HepG2 (cell line): ENCODE data around the gene FZD8. TPM values are rescaled to one million over a fixed set of nuclear protein-coding genes. Genes with fewer than 3 reads are reported as not detected.

ENCODE experiments used
- ATAC-seq: fragments of 200-7000 bp; cut with Tn5 transposase; 3 replicates; pipeline ENCODE4 v1.9.1; 2020; ENCODE audit warnings: mild to moderate bottlenecking, moderate library complexity
- BruUV-seq: library from RNA; stranded (reverse); fragments of 400-500 nt; replicated peaks from 2 replicates; lab custom pipeline; 2021; lab: Mats Ljungman, UMichigan
- CTCF ChIA-PET: fragments of 300-600 bp; formaldehyde crosslinking; extraction: SDS; loops from one replicate; lab custom pipeline; 2021; ENCODE audit warnings: low total read pairs, inconsistent platforms, low intra/inter-chr PET ratio; lab: Yijun Ruan, JAX
- POLR2A ChIA-PET: fragments of 350-600 bp; sonication (Branson Sonifier 250); formaldehyde crosslinking; loops from one replicate; lab custom pipeline; 2020; ENCODE audit warnings: antibody characterized with exemption, inconsistent platforms; lab: Yijun Ruan, JAX
- DNase-seq: peaks from one replicate; pipeline ENCODE4 v3.0.0-alpha.2; 2015; ENCODE audit warnings: low spot score
- FAIRE-seq: peaks from 3 replicates; lab custom pipeline; 2011; peaks lifted over from hg19 to GRCh38; lab: Jason Lieb, UNC
- H2AFZ ChIP-seq: one replicate; pipeline ENCODE4 v1.6.1; 2011; ENCODE audit warnings: low read length, inconsistent platforms
- H3K27ac ChIP-seq: fragments of 300-600 bp; 3 replicates; pipeline ENCODE4 v1.8.0; 2011; ENCODE audit warnings: mixed run types, mild to moderate bottlenecking, mixed read lengths, low read length, inconsistent platforms; ENCODE audit not compliant: insufficient read depth; ENCODE audit errors: extremely low read length
- H3K27me3 ChIP-seq, 2 experiments: fragments of 200-600 bp in 1 of 2; 2 replicates in 1 of 2; 3 replicates in 1 of 2; pipeline versions ENCODE4 v1.6.0 to v1.8.0; 2011; ENCODE audit warnings: low read length in 2 of 2, mild to moderate bottlenecking in 2 of 2, moderate library complexity in 2 of 2, inconsistent platforms in 1 of 2; ENCODE audit not compliant: insufficient read depth in 2 of 2, control insufficient read depth in 1 of 2
- H3K36me3 ChIP-seq, 2 experiments: fragments of 200-600 bp in 1 of 2; replicated peaks in 1 of 2; 2 replicates in 1 of 2; 3 replicates in 1 of 2; pipeline versions ENCODE4 v1.5.1 to v1.8.0; 2011; ENCODE audit warnings: low read length in 2 of 2, inconsistent platforms in 1 of 2; ENCODE audit not compliant: insufficient read depth in 2 of 2, control insufficient read depth in 1 of 2
- H3K4me1 ChIP-seq: 2 replicates; pipeline ENCODE4 v1.5.1; 2012; ENCODE audit warnings: low read length, inconsistent platforms; ENCODE audit not compliant: insufficient read depth
- H3K4me2 ChIP-seq: 2 replicates; pipeline ENCODE4 v1.6.0; 2011; ENCODE audit warnings: low read depth, low read length, inconsistent platforms
- H3K4me3 ChIP-seq, 3 experiments: fragments of 200-600 bp in 1 of 3; sonication (generic), shearing (Covaris generic) in 1 of 3; replicated peaks in 1 of 3; 2 replicates each; pipeline ENCODE4 v1.5.1; 2011 to 2016; ENCODE audit warnings: low read length in 3 of 3, inconsistent platforms in 2 of 3, low read depth in 2 of 3, mild to moderate bottlenecking in 2 of 3, control low read depth in 1 of 3, mixed read lengths in 1 of 3; ENCODE audit not compliant: insufficient read depth in 1 of 3
- H3K79me2 ChIP-seq: one replicate; pipeline ENCODE4 v1.6.1; 2011; ENCODE audit warnings: low read length, inconsistent platforms; ENCODE audit not compliant: insufficient read depth
- H3K9ac ChIP-seq: 2 replicates; pipeline ENCODE4 v1.6.0; 2011; ENCODE audit warnings: mild to moderate bottlenecking, low read depth, low read length, inconsistent platforms; ENCODE audit not compliant: insufficient read depth
- H3K9me3 ChIP-seq: 2 replicates; pipeline ENCODE4 v1.5.1; 2012; ENCODE audit warnings: mild to moderate bottlenecking, low read length
- H4K20me1 ChIP-seq: 2 replicates; pipeline ENCODE4 v1.6.0; 2011; ENCODE audit warnings: inconsistent platforms, mild to moderate bottlenecking, low read length, moderate library complexity; ENCODE audit not compliant: insufficient read depth
- CTCF ChIP-seq: sonication (generic); formaldehyde crosslinking; IDR thresholded peaks from 2 replicates; pipeline ENCODE4 v1.5.0; 2020; ENCODE audit warnings: mild to moderate bottlenecking, missing genetic modification reagents, moderate library complexity
- FIP1L1 ChIP-seq: fragments of 200-400 bp; formaldehyde crosslinking; IDR thresholded peaks from 2 replicates; pipeline ENCODE4 v1.6.1; 2018; ENCODE audit warnings: low read depth, mild to moderate bottlenecking, low read length, moderate library complexity, borderline replicate concordance; ENCODE audit not compliant: insufficient read depth
- RAD21 ChIP-seq: fragments of 450-650 bp; formaldehyde crosslinking; IDR thresholded peaks from 2 replicates; pipeline ENCODE4 v1.5.0; 2020; ENCODE audit warnings: mild to moderate bottlenecking
- SAFB2 ChIP-seq: sonication (generic); formaldehyde crosslinking; IDR thresholded peaks from 2 replicates; pipeline ENCODE4 v1.5.1; 2020; ENCODE audit warnings: missing genetic modification reagents, low read depth, mild to moderate bottlenecking, borderline replicate concordance
- SALL1 ChIP-seq: sonication (generic); formaldehyde crosslinking; IDR thresholded peaks from 2 replicates; pipeline ENCODE4 v1.8.0; 2022; ENCODE audit warnings: mild to moderate bottlenecking, missing genetic modification reagents
- SMC3 ChIP-seq: IDR thresholded peaks from 2 replicates; pipeline ENCODE4 v1.6.1; 2011; ENCODE audit warnings: low read length, improper control_type of control experiment
- STAG1 ChIP-seq: sonication (generic); formaldehyde crosslinking; IDR thresholded peaks from 2 replicates; pipeline ENCODE4 v1.4.0; 2020; ENCODE audit warnings: missing genetic modification reagents
- ZBTB14 ChIP-seq: sonication (generic); formaldehyde crosslinking; IDR thresholded peaks from 2 replicates; pipeline ENCODE4 v1.4.0; 2020; ENCODE audit warnings: missing genetic modification reagents
- ZNF276 ChIP-seq: sonication (generic); formaldehyde crosslinking; IDR thresholded peaks from 2 replicates; pipeline ENCODE4 v1.4.0; 2020; ENCODE audit warnings: mild to moderate bottlenecking, low read depth, missing genetic modification reagents
- ZNF33A ChIP-seq: sonication (generic); formaldehyde crosslinking; IDR thresholded peaks from 2 replicates; pipeline ENCODE4 v1.5.1; 2020; ENCODE audit warnings: missing genetic modification reagents, mild to moderate bottlenecking, moderate library complexity, borderline replicate concordance
- ZNF44 ChIP-seq: sonication (generic); formaldehyde crosslinking; IDR thresholded peaks from 2 replicates; pipeline ENCODE4 v1.5.1; 2020; ENCODE audit warnings: mild to moderate bottlenecking, missing genetic modification reagents
- ZNF468 ChIP-seq: sonication (generic); formaldehyde crosslinking; IDR thresholded peaks from 2 replicates; pipeline ENCODE4 v1.8.0; 2022; ENCODE audit warnings: mild to moderate bottlenecking, moderate library complexity, missing genetic modification reagents
- ZNF503 ChIP-seq: sonication (generic); formaldehyde crosslinking; IDR thresholded peaks from 2 replicates; pipeline ENCODE4 v1.4.0; 2020; ENCODE audit warnings: missing genetic modification reagents
- WGBS: methylation state at CpG from one replicate; pipeline ENCODE4 v1.1.6; 2017; ENCODE audit warnings: low lambda C conversion rate; 5-methylcytosine and 5-hydroxymethylcytosine counted together
- in situ Hi-C: cut with HindIII; loops from 2 replicates; pipeline ENCODE4 v1.10.0; 2017; ENCODE audit warnings: low pct_unique_long_range_greater_than_20kb; ENCODE audit not compliant: extremely low pct_ligation_motif_present
- intact Hi-C: fragments of 100-400 bp; cut with micrococcal nuclease; formaldehyde crosslinking; loops from one replicate; pipeline ENCODE4 v1.10.0; 2022; ENCODE audit not compliant: unreplicated experiment
- polyA plus RNA-seq, 8 experiments: library from polyadenylated mRNA; depleted of rRNA in 3 of 8; stranded (reverse) in 7 of 8; unstranded in 1 of 8; fragments of >200 nt; fragmentation: Illumina TruSeq in 4 of 8; extraction: Trizol in 4 of 8; gene quantifications; 2 replicates each; pipeline versions ENCODE4 v1.2.1 to v1.2.3, GENCODE V29; 2011 to 2016; ENCODE audit warnings: low read depth in 4 of 8, missing spikeins in 1 of 8, mixed read lengths in 1 of 8; ENCODE audit not compliant: insufficient read depth in 1 of 8
- total RNA-seq, 5 experiments: library from RNA; depleted of rRNA; stranded (reverse); fragments of >200 nt; fragmentation: Illumina TruSeq; extraction: Trizol; gene quantifications; 2 replicates each; pipeline ENCODE4 v1.2.3, GENCODE V29; 2016; ENCODE audit warnings: low read depth in 1 of 5

FZD8 gene
- total and polyA plus RNA-seq, 2 of the 13 experiments (the other 11 are each of a cell fraction or from before 2014, with no cell fraction given): 0.05 to 0.07 TPM

DNA sequence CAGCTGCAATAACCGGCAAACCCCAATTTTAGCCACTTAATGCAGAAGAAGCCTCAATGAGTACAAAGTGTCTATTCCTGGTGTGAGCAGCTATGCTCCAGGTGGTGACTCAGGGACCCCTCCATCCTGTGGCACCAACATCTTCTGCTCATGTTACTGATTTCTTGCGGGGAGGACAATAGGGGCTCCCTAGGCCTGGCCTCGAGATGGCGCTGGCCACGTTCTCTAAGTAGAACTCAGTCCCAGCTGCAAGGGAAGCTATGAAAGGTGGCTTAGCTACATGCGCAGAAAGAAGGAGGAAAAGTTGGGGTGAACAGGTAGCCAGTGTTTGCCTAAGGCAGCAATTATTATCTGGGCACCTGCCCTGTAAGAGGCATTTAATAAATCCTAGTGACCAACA lies 30.3 kb downstream of the FZD8 start:
- Histone ChIP-seq H3K4me1 (peaks cover 33% of the 10 kb centered on the region), H3K27me3 (no peaks in the 10 kb centered on the region; a peak in 1 of 5 replicates), H3K27ac (no peak overlapping the region), H3K9ac (no peak overlapping the region), H3K4me3 (no peak overlapping the region), H3K9me3 (0 out of 2 replicates have a peak, but pooled peaks cover 7% of the 10 kb centered on the region), H3K79me2 (no peaks in the 10 kb centered on the region), H2AFZ (no peak overlapping the region), H3K36me3 (no peaks in the 10 kb centered on the region)
- DNase-seq (peak; percentile 20), ATAC-seq (peak; percentile 77), FAIRE-seq (no peak)
- intact Hi-C loops (no loop called here), in situ Hi-C loops (no loop called here)
- BruUV-seq: no TSS peak
- POLR2A ChIA-PET: no interaction called here
- 18% methylated on average over 6 of the region's 6 CpGs for WGBS
- CTCF ChIA-PET: no interaction called here
- TF ChIP-seq FIP1L1 (no peak), CTCF (peak; percentile 65), STAG1 (CRISPR knock-in tag) (peak; percentile 48), SMC3 (peak; percentile 28; the same call in 1 of the 2 replicates), ZNF33A (CRISPR knock-in tag) (no peak), SALL1 (CRISPR knock-in tag) (0 out of 2 replicates have a peak, but pooled peaks have one; percentile 21)
- TF ChIP-seq, all 625 proteins: peak for 4
- H3K4me2 ChIP-seq: peak overlapping the region; percentile 62
- H4K20me1 ChIP-seq: no peaks in the 10 kb centered on the region

DNA sequence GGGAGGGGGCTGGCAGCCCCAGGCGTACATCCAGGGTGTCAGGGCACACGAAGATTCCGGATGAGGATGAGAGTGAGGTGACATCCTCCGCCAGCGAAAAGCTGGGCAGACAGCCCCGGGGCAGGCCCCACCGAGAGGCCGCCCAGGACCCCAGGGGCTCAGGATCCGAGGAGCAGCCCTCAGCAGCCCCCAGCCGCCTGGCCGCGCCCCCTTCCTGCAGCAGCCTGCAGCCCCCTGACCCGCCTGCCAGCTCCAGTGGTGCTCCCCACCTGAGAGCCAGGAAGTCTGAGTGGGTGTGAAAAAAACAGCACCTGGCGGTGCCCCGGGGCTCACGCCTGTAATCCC lies 33.8 kb downstream of the FZD8 start:
- H3K4me1 ChIP-seq: peaks cover 19% of the 10 kb centered on the region
- no peak overlapping the region for H2AFZ ChIP-seq
- FAIRE-seq (no peak), ATAC-seq (no peak), DNase-seq (no peak)
- BruUV-seq: no TSS peak
- intact Hi-C loops: no loop called here
- no peak overlapping the region for H3K9ac ChIP-seq
- ChIA-PET CTCF (no interaction called here), POLR2A (no interaction called here)
- 0 out of 2 replicates have a peak, but pooled peaks cover 7% of the 10 kb centered on the region for H3K9me3 ChIP-seq
- H3K36me3 ChIP-seq: no peaks in the 10 kb centered on the region
- no peaks in the 10 kb centered on the region; a peak in 1 of 5 replicates for H3K27me3 ChIP-seq
- no peak overlapping the region for H3K4me2 ChIP-seq
- no peak overlapping the region for H3K4me3 ChIP-seq
- WGBS: 95% methylated on average over 3 of the region's 16 CpGs
- TF ChIP-seq RAD21 (CRISPR knock-in tag): no peak
- no peak for TF ChIP-seq ZNF468 (CRISPR knock-in tag)
- no peak for TF ChIP-seq SAFB2 (CRISPR knock-in tag)
- TF ChIP-seq ZNF44 (CRISPR knock-in tag): no peak
- no peak for TF ChIP-seq ZNF503 (CRISPR knock-in tag)
- no peak for TF ChIP-seq ZBTB14 (CRISPR knock-in tag)
- no peak for TF ChIP-seq ZNF276 (CRISPR knock-in tag)
- TF ChIP-seq, all 625 proteins: peak for 0
- Histone ChIP-seq H4K20me1 (no peaks in the 10 kb centered on the region), H3K79me2 (no peaks in the 10 kb centered on the region), H3K27ac (no peak overlapping the region)
- in situ Hi-C loops: no loop called here
